ENCODE data around the gene OR2A5. TPM values are rescaled to one million over a fixed set of nuclear protein-coding genes. Genes with fewer than 3 reads are reported as not detected.
"Not testable (repeated sequence)": the region's sequence is repeated elsewhere in the genome, so short reads cannot be mapped to it uniquely, and the experiment has no call there.

Gene OR2A5, protein sequence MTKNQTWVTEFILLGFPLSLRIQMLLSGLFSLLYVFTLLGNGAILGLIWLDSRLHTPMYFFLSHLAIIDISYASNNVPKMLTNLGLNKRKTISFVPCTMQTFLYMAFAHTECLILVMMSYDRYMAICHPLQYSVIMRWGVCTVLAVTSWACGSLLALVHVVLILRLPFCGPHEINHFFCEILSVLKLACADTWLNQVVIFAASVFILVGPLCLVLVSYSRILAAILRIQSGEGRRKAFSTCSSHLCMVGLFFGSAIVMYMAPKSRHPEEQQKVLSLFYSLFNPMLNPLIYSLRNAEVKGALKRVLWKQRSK
- total RNA-seq: not detected

DNA sequence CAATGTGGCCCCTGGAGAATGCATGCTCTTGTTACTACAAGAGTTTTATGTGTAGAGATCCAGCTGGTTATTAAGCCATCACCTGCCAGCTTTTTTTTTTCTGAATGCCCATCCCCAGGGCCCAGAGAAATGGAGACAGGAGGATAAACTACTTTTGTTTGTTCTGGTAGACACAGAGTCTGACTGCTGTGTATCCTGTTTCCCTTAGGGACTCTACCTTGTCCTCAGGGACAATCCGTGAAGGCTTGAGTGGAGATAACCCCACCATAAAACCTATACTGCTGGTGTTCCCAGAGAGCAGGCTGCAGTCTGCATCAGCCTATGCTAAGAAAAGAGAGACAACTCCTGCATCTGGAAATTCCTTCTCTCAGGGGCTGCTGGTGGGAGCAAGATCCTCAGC lies at the start of gene OR2A5:
OR2A5 (plus strand) TSS at position 301 of the 400 bp plus-strand sequence. CDS start 1,454 bp downstream, outside the sequence.
- no peaks in the 10 kb centered on the region for H3K36me3 Mint-ChIP-seq (ENCODE audit: low read depth)
- no peak within 1 kb of the TSS for H3K27ac Mint-ChIP-seq
- CTCF ChIA-PET: no interaction called here
- no peak within 1 kb of the TSS for H3K4me3 Mint-ChIP-seq
- intact Hi-C loops (cut with DNase I, micrococcal nuclease): no loop called here
- ATAC-seq: no peak
- no peaks in the 10 kb centered on the region for H3K9me3 Mint-ChIP-seq (ENCODE audit: low read depth)
- POLR2A ChIA-PET: no interaction called here
- DNase-seq: no peak
- H3K4me1 Mint-ChIP-seq: no peaks in the 10 kb centered on the region
- peaks cover 7% of the 10 kb centered on the region for H3K27me3 Mint-ChIP-seq

DNA sequence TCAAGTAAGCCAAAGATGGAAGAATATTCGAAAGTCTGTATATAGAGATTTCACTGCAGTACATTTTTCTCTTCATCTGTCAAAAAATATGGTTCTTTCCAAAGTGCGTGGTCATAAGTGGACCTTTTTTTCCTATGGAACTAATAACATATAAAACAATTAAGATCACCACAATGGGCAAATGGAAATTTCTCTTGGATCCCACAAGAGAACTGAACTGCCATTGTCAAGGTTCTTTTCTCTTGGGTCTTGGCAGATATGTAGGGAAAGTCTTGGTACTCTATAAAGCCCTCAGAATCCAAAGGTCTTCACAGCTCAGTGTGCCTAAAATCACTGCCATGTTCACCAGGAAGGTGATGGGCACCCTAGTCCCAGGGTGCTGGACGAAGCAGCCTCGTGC lies 48.7 kb upstream of the OR2A5 start, which contains the start of gene OR6B1:
OR6B1 (plus strand) TSS at position 301 of the 400 bp plus-strand sequence. CDS start 3,677 bp downstream, outside the sequence.
- ATAC-seq (no peak), DNase-seq (no peak)
- peaks cover 10% of the 10 kb centered on the region for H3K27me3 Mint-ChIP-seq
- H3K36me3 Mint-ChIP-seq (ENCODE audit: low read depth): no peaks in the 10 kb centered on the region
- H3K4me3 Mint-ChIP-seq: no peak within 1 kb of the TSS
- no peaks in the 10 kb centered on the region for H3K9me3 Mint-ChIP-seq (ENCODE audit: low read depth)
- ChIA-PET CTCF (no interaction called here), POLR2A (no interaction called here)
- no peak within 1 kb of the TSS for H3K27ac Mint-ChIP-seq
- H3K4me1 Mint-ChIP-seq: no peaks in the 10 kb centered on the region
- intact Hi-C loops (cut with DNase I, micrococcal nuclease): no loop called here

DNA sequence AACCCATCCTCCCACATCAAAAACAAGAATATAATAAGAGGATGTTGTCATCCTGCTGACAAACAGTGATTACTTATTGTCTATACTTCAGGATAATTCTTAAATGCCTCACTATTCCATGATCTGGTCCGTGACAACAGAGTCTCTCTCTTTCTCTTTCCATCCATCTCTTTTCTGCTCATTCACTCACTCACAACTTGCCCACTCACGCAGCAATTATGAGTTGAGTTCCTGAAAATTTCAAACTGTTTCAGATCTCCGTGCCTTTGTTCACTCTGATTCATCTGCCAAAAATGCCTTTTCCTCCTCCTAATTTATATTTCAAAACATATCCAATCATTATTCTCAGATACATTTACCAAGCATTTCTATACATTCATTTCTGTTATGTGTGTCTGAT lies 47.2 kb upstream of the OR2A5 start:
- Mint-ChIP-seq H3K4me3 (no peak overlapping the region), H3K27ac (no peak overlapping the region), H3K36me3 (ENCODE audit: low read depth) (no peaks in the 10 kb centered on the region), H3K9me3 (ENCODE audit: low read depth) (no peaks in the 10 kb centered on the region), H3K4me1 (no peaks in the 10 kb centered on the region), H3K27me3 (peaks cover 13% of the 10 kb centered on the region)
- ChIA-PET CTCF (no interaction called here), POLR2A (no interaction called here)
- no peak for DNase-seq
- intact Hi-C loops (cut with DNase I, micrococcal nuclease): no loop called here
- no peak for ATAC-seq

DNA sequence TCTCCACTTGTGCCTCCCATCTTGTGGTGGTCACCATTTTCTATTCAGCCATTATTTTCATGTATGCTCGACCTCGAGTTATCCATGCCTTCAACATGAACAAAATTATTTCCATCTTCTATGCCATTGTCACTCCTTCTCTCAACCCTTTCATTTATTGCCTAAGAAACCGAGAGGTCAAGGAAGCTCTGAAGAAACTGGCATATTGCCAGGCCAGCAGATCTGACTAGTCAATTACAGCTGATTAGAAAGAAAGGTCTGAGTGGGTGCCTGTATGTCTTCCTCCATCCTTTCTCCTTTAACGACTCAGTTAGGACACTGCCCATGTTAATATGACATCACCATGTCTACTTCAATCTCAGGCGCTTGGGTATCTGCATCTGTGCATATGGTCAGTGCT lies 44.0 kb upstream of the OR2A5 start:
- no peak overlapping the region for H3K4me3 Mint-ChIP-seq
- peaks cover 13% of the 10 kb centered on the region for H3K27me3 Mint-ChIP-seq
- no peaks in the 10 kb centered on the region for H3K36me3 Mint-ChIP-seq (ENCODE audit: low read depth)
- no peaks in the 10 kb centered on the region for H3K4me1 Mint-ChIP-seq
- no peak for DNase-seq
- ChIA-PET POLR2A (no interaction called here), CTCF (no interaction called here)
- ATAC-seq: no peak
- H3K9me3 Mint-ChIP-seq (ENCODE audit: low read depth): peaks cover 5% of the 10 kb centered on the region
- no peak overlapping the region for H3K27ac Mint-ChIP-seq
- intact Hi-C loops (cut with DNase I, micrococcal nuclease): no loop called here

DNA sequence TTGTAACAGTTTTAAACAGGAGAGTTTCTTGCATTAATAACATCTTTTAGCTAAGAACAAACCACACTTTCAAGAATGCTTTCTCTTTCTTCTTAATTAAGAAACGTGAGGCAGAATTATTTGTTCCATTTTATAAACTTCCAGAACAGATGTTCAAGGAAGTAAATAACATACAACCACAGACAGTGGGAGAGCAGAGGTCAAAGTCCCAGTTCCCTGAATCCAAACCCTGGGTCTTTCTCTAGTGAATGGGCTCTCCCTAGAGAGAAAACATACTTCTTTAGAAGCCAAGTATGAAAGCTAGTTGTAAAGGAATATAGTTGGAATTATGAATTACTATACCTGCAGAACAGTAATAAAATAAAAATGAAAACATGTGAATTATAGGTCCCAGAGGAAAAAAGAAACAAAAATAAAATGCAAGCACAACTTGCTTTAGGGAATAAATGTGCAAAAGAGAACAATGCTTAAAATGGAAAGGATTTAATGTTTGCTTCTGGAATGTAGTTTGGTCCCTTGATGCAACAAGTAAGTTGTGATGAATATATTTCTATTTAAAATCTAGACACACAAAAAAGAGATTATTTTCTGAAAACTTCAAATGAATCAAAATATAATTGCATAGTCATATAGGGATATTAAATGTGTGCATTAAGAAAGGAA lies 42.6 kb upstream of the OR2A5 start:
- ATAC-seq: no peak
- Mint-ChIP-seq H3K4me1 (no peaks in the 10 kb centered on the region), H3K36me3 (ENCODE audit: low read depth) (no peaks in the 10 kb centered on the region), H3K4me3 (no peak overlapping the region), H3K27me3 (peaks cover 13% of the 10 kb centered on the region), H3K27ac (no peak overlapping the region), H3K9me3 (ENCODE audit: low read depth) (peaks cover 12% of the 10 kb centered on the region)
- POLR2A ChIA-PET: no interaction called here
- no peak for DNase-seq
- CTCF ChIA-PET: interaction anchor here (0.6 kb wide), 1 partner anchor 451 kb away, joined by 3 read pairs; no protein-coding TSS in a partner anchor
- intact Hi-C loops (cut with DNase I, micrococcal nuclease): no loop called here

DNA sequence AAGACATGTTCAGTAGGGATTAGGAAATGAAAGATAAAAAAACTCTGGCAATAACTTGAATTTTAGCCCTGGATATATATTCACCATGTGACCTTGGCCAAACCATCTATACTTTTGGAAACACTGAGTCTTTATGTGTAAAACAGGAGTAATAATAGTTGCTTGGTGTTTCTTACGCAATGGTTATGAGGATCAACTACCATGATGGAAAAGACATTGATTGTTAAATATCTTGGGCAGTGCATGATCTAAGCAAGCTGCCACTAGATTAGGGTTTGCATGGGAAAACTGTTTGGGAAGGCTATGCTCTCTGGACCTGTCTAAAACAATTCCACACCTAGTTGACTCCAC lies 42.1 kb upstream of the OR2A5 start:
- H3K27ac Mint-ChIP-seq: no peak overlapping the region
- H3K4me1 Mint-ChIP-seq: no peaks in the 10 kb centered on the region
- intact Hi-C loops (cut with DNase I, micrococcal nuclease): no loop called here
- H3K9me3 Mint-ChIP-seq (ENCODE audit: low read depth): peaks cover 14% of the 10 kb centered on the region
- CTCF ChIA-PET: interaction anchor here (0.6 kb wide), 1 partner anchor 451 kb away, joined by 3 read pairs; no protein-coding TSS in a partner anchor
- ATAC-seq (no peak), DNase-seq (no peak)
- H3K36me3 Mint-ChIP-seq (ENCODE audit: low read depth): no peaks in the 10 kb centered on the region
- H3K27me3 Mint-ChIP-seq: peaks cover 13% of the 10 kb centered on the region
- H3K4me3 Mint-ChIP-seq: no peak overlapping the region
- POLR2A ChIA-PET: interaction anchor here (0.9 kb wide), 1 partner anchor 430 kb away, joined by 5 read pairs; no protein-coding TSS in a partner anchor

DNA sequence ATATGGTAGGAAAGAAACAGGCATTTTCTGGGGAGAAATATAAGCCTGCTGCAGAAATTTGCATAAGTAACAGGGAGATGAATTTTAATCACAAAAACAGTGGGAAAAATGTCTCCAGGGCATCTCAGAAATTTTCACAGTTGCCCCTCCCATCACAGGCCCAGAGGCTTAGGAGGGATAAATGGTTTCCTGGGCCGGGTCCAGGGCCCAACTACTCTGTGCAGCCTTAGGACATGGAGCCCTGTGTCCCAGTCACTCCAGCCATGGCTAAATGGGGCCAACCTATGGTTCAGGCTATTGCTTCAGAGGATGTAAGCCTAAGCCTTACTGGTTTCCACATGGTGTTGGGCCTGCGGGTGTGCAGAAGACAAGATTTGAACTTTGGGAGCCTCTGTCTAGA lies 39.4 kb upstream of the OR2A5 start:
- H3K4me3 Mint-ChIP-seq: no peak overlapping the region
- peaks cover 9% of the 10 kb centered on the region for H3K27me3 Mint-ChIP-seq
- no peaks in the 10 kb centered on the region for H3K4me1 Mint-ChIP-seq
- ATAC-seq (no peak), DNase-seq (no peak)
- no peak overlapping the region for H3K27ac Mint-ChIP-seq
- no peaks in the 10 kb centered on the region for H3K36me3 Mint-ChIP-seq (ENCODE audit: low read depth)
- peaks cover 14% of the 10 kb centered on the region for H3K9me3 Mint-ChIP-seq (ENCODE audit: low read depth)
- POLR2A ChIA-PET: no interaction called here
- intact Hi-C loops (cut with DNase I, micrococcal nuclease): no loop called here
- CTCF ChIA-PET: no interaction called here

DNA sequence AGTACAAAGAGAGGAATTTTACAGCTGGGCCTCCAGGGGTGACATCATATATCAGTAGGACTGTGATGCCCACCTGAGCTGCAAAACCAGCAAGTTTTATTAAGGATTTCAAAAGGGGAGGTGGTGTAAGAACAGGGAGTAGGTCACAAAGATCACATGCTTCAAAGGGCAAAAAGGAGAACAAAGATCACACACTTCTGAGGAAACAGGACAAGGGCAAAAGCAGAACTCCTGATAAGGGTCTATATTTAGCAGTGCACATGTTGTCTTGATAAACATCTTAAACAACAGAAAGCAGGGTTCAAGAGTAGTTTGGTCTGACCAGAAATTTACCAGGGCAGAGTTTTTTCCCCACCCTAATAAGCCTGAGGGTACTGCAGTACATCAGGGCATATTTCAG lies 38.7 kb upstream of the OR2A5 start:
- H3K9me3 Mint-ChIP-seq (ENCODE audit: low read depth): peaks cover 14% of the 10 kb centered on the region
- intact Hi-C loops (cut with DNase I, micrococcal nuclease); H3K4me1 Mint-ChIP-seq: not testable (repeated sequence)

DNA sequence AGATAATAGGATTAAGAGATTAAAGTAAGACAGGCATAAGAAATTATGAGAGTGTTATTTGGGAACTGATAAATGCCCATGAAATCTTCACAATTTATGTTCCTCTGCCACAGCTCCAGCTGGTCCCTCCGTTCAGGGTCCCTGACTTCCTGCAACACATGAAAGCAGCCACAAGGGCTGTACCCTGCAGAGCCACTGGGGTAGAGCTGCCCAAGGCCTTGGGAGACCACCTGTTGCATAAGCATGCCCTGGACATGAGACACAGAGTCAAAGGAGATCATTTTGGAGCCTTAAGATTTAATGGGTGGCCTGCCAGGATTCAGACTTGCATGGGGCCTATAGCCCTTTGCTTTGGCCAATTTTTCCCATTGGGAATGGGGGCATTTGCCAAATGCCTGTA lies 37.9 kb upstream of the OR2A5 start:
- DNase-seq; H3K4me1 Mint-ChIP-seq; H3K4me3 Mint-ChIP-seq; POLR2A ChIA-PET; H3K36me3 Mint-ChIP-seq (ENCODE audit: low read depth); H3K27me3 Mint-ChIP-seq; H3K27ac Mint-ChIP-seq; CTCF ChIA-PET; ATAC-seq; intact Hi-C loops (cut with DNase I, micrococcal nuclease): not testable (repeated sequence)
- peaks cover 14% of the 10 kb centered on the region for H3K9me3 Mint-ChIP-seq (ENCODE audit: low read depth)

More for the DNA sequence above, 38.7 kb upstream of the OR2A5 start:
- H3K27ac Mint-ChIP-seq; ATAC-seq; CTCF ChIA-PET; DNase-seq; H3K27me3 Mint-ChIP-seq; H3K4me3 Mint-ChIP-seq; H3K36me3 Mint-ChIP-seq (ENCODE audit: low read depth): not testable (repeated sequence)
- POLR2A ChIA-PET: interaction anchor here (0.6 kb wide), 1 partner anchor 80 kb away, joined by 3 read pairs; no protein-coding TSS in a partner anchor

DNA sequence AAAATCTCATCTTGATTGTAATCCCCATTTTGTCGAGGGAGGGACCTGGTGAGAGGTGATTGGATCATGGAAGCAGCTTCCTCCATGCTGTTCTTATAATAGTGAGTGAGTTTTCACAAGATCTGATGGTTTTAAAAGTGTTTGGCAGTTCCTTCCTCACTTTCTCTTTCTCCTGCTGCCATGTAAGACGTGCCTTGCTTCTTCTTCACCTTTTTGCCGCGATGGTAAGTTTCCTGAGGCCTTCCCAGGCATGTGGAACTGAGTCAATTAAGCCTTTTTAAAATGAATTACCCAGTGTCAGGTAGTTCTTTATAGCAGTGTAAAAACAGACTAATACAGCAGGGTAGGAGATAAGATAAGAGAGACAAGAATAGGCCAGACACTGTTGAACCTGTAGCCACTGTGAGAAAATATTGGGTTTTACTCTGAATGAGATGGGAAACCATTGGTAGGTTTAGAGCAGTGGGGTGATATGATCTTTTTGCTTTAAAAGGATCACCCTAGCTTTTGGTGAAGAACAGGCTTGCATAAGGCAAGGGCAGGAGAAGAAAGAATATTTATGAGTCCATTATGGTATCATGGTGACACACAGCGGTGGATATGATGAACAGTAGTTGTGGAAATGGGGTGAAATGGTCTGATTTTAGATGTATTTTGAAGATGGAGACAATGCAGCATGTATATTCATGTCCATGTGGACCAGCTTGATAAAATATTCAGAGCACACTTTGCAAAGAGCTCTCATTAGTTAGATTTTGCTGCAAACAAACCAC lies 37.1 kb upstream of the OR2A5 start:
- H3K9me3 Mint-ChIP-seq (ENCODE audit: low read depth): peaks cover 14% of the 10 kb centered on the region
- no peak for ATAC-seq
- intact Hi-C loops (cut with DNase I, micrococcal nuclease): no loop called here

DNA sequence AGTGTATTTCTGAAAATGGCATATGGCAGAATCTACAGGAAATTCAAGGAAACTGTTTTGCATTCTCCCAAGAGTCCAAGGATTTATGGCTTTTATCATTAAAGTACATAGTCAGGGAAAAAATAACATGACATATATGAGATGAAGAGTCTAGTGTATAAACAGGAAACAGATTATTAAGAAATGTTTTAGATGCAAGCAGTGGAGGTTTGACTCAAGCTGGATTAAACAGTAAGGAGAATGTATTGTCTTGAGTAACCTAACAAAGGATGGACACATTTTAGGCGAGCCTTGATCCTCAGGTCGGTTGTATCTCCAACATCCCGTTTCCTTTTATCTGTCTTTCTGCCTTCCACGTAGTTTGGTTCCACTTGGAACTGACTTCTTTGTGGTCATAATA lies 30.7 kb upstream of the OR2A5 start:
- Mint-ChIP-seq H3K27me3 (peaks cover 3% of the 10 kb centered on the region), H3K9me3 (ENCODE audit: low read depth) (no peaks in the 10 kb centered on the region), H3K4me1 (no peaks in the 10 kb centered on the region), H3K27ac (no peak overlapping the region), H3K4me3 (no peak overlapping the region), H3K36me3 (ENCODE audit: low read depth) (no peaks in the 10 kb centered on the region)
- ChIA-PET POLR2A (no interaction called here), CTCF (no interaction called here)
- DNase-seq (no peak), ATAC-seq (no peak)
- intact Hi-C loops (cut with DNase I, micrococcal nuclease): no loop called here

More for the DNA sequence above, 37.1 kb upstream of the OR2A5 start:
- Mint-ChIP-seq H3K4me1 (no peaks in the 10 kb centered on the region), H3K36me3 (ENCODE audit: low read depth) (no peaks in the 10 kb centered on the region), H3K27ac (no peak overlapping the region), H3K4me3 (no peak overlapping the region), H3K27me3 (peaks cover 3% of the 10 kb centered on the region)
- CTCF ChIA-PET: no interaction called here
- DNase-seq: no peak
- POLR2A ChIA-PET: no interaction called here
